T1000 (cell line): ENCODE measurements around the gene NPM1.

Source experiments
- DNase-seq: peaks from one replicate; lab custom pipeline; 2025; ENCODE audit warnings: mixed read lengths; lab: John Stamatoyannopoulos, UW

The NPM1 gene

GRCh38 chr5:171428168-171428696 is 40.6 kb downstream of the NPM1 start:
- no peak for DNase-seq

- DNase-seq = no peak
These were observed 41.3 kb downstream of the NPM1 start for GRCh38 chr5:171428809-171429542.

- no peak for DNase-seq
These were observed 41.9 kb downstream of the NPM1 start for GRCh38 chr5:171429543-171429910.

GRCh38 chr5:171431251-171431777 is 43.7 kb downstream of the NPM1 start:
- DNase-seq = no peak

- no peak for DNase-seq
These were observed 44.4 kb downstream of the NPM1 start for GRCh38 chr5:171432076-171432475.

- DNase-seq = no peak
These were observed 45.1 kb downstream of the NPM1 start for GRCh38 chr5:171432583-171433351.

GRCh38 chr5:171433352-171433698 is 45.7 kb downstream of the NPM1 start:
- no peak for DNase-seq

- DNase-seq = no peak
These were observed 46.5 kb downstream of the NPM1 start for GRCh38 chr5:171433982-171434676.

- no peak for DNase-seq
These were observed 47.2 kb downstream of the NPM1 start for GRCh38 chr5:171434874-171435273.

GRCh38 chr5:171435908-171436307 is 48.3 kb downstream of the NPM1 start:
- DNase-seq = no peak

- DNase-seq = no peak
These were observed 49.2 kb downstream of the NPM1 start for GRCh38 chr5:171436804-171437285.

- no peak for DNase-seq
These were observed 49.7 kb downstream of the NPM1 start for GRCh38 chr5:171437286-171437821.

GRCh38 chr5:171438738-171439137 is 51.1 kb downstream of the NPM1 start:
- no peak for DNase-seq

- no peak for DNase-seq
These were observed 53.7 kb downstream of the NPM1 start for GRCh38 chr5:171441246-171441791.

- no peak for DNase-seq
These were observed 54.8 kb downstream of the NPM1 start for GRCh38 chr5:171442287-171443042.

- no peak for DNase-seq
These were observed 56.9 kb downstream of the NPM1 start for GRCh38 chr5:171444582-171444981.

- no peak for DNase-seq
These were observed 58.2 kb downstream of the NPM1 start for GRCh38 chr5:171445644-171446516.

- DNase-seq = no peak
These were observed 59.6 kb downstream of the NPM1 start for GRCh38 chr5:171447226-171447625.

- no peak for DNase-seq
These were observed 61.8 kb downstream of the NPM1 start for GRCh38 chr5:171449426-171449825.
